GM11168 (cell line): ENCODE results near the gene CACNG4.
"Not testable (repeated sequence)": the region's sequence is repeated elsewhere in the genome, so short reads cannot be mapped to it uniquely, and the experiment has no call there.

ENCODE experiments used
- in situ Hi-C: fragments of 300-500 bp; cut with MboI; formaldehyde crosslinking; loops from one replicate; pipeline ENCODE4 v1.12.0; 2022; ENCODE audit warnings: low sequenced_read_pairs; ENCODE audit not compliant: unreplicated experiment

The CACNG4 gene

GRCh38 chr17:67038861-67039365 lies 74.4 kb downstream of the CACNG4 start:
- in situ Hi-C loops = no loop called here

GRCh38 chr17:67040652-67041051 lies 76.1 kb downstream of the CACNG4 start:
- in situ Hi-C loops = no loop called here

- in situ Hi-C loops = not testable (repeated sequence)
Observed at GRCh38 chr17:67041119-67041518, 76.6 kb downstream of the CACNG4 start.

- in situ Hi-C loops = no loop called here
Observed at GRCh38 chr17:67041531-67041930, 77.0 kb downstream of the CACNG4 start.

GRCh38 chr17:67041941-67042899 lies 77.7 kb downstream of the CACNG4 start:
- in situ Hi-C loops = no loop called here

GRCh38 chr17:67043283-67043682 lies 78.8 kb downstream of the CACNG4 start:
- in situ Hi-C loops = no loop called here

GRCh38 chr17:67044016-67044772 lies 79.7 kb downstream of the CACNG4 start, which contains the start of gene CACNG1:
CACNG1 (plus strand) TSS chr17:67044554; CDS start chr17:67044661, 107 bp downstream.
- in situ Hi-C loops = no loop called here

- in situ Hi-C loops = no loop called here
Observed at GRCh38 chr17:67044940-67045339, 80.4 kb downstream of the CACNG4 start.

- in situ Hi-C loops = no loop called here
Observed at GRCh38 chr17:67046398-67046797, 81.9 kb downstream of the CACNG4 start.

- in situ Hi-C loops = no loop called here
Observed at GRCh38 chr17:67047382-67047781, 82.9 kb downstream of the CACNG4 start.

- in situ Hi-C loops = no loop called here
Observed at GRCh38 chr17:67049025-67049739, 84.7 kb downstream of the CACNG4 start.

GRCh38 chr17:67050066-67050465 lies 85.6 kb downstream of the CACNG4 start:
- in situ Hi-C loops = no loop called here

GRCh38 chr17:67050471-67051154 lies 86.1 kb downstream of the CACNG4 start:
- in situ Hi-C loops = no loop called here

GRCh38 chr17:67051155-67051538 lies 86.6 kb downstream of the CACNG4 start:
- in situ Hi-C loops = no loop called here

GRCh38 chr17:67051837-67052236 lies 87.3 kb downstream of the CACNG4 start:
- in situ Hi-C loops = no loop called here

GRCh38 chr17:67052720-67053437 lies 88.4 kb downstream of the CACNG4 start:
- in situ Hi-C loops = no loop called here

GRCh38 chr17:67053438-67054000 lies 89.0 kb downstream of the CACNG4 start:
- in situ Hi-C loops = no loop called here

- in situ Hi-C loops = no loop called here
Observed at GRCh38 chr17:67054011-67054591, 89.6 kb downstream of the CACNG4 start.
